ENCODE results near the gene FASTKD3.

DNA sequence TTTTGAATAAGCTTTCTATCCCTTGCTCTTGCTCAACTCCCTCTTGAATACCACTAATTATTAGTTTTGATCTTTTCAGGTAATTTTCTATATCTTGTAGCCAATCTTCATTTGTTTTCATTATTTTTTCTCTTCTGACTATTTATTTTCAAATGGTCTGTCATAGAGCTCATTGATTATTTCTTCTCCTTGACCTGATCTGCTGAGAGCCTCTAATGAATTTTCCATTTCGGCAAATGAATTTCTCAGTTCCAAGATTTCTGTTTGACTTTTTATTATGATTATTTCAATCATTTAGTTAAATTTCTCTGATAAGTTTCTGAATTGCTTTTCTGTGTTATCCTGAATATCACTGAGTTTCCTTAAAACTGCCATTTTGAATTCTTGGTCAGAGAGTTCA, 39.5 kb upstream of the FASTKD3 start:
- TF ChIP-seq, protein P1, sequence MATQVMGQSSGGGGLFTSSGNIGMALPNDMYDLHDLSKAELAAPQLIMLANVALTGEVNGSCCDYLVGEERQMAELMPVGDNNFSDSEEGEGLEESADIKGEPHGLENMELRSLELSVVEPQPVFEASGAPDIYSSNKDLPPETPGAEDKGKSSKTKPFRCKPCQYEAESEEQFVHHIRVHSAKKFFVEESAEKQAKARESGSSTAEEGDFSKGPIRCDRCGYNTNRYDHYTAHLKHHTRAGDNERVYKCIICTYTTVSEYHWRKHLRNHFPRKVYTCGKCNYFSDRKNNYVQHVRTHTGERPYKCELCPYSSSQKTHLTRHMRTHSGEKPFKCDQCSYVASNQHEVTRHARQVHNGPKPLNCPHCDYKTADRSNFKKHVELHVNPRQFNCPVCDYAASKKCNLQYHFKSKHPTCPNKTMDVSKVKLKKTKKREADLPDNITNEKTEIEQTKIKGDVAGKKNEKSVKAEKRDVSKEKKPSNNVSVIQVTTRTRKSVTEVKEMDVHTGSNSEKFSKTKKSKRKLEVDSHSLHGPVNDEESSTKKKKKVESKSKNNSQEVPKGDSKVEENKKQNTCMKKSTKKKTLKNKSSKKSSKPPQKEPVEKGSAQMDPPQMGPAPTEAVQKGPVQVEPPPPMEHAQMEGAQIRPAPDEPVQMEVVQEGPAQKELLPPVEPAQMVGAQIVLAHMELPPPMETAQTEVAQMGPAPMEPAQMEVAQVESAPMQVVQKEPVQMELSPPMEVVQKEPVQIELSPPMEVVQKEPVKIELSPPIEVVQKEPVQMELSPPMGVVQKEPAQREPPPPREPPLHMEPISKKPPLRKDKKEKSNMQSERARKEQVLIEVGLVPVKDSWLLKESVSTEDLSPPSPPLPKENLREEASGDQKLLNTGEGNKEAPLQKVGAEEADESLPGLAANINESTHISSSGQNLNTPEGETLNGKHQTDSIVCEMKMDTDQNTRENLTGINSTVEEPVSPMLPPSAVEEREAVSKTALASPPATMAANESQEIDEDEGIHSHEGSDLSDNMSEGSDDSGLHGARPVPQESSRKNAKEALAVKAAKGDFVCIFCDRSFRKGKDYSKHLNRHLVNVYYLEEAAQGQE (IDR thresholded peaks at IDR 0.05; ENCODE audit: insufficient read depth in 1 of 2, low read depth in 2 of 2, low read length in 2 of 2) = no peak
- TF ChIP-seq TAF1 (IDR thresholded peaks at IDR 0.05; ENCODE audit: borderline replicate concordance, insufficient read depth, low read length) = no peak
- no peak for TF ChIP-seq POLR2AphosphoS5 (IDR thresholded peaks at IDR 0.05; ENCODE audit: low read depth, low read length)
